ENCODE measurements around the gene CAMTA1. TPM values are rescaled to one million over a fixed set of nuclear protein-coding genes. Genes with fewer than 3 reads are reported as not detected.

Gene CAMTA1
- total RNA-seq, 1 experiment from 2014 or later: 69.5 TPM

DNA sequence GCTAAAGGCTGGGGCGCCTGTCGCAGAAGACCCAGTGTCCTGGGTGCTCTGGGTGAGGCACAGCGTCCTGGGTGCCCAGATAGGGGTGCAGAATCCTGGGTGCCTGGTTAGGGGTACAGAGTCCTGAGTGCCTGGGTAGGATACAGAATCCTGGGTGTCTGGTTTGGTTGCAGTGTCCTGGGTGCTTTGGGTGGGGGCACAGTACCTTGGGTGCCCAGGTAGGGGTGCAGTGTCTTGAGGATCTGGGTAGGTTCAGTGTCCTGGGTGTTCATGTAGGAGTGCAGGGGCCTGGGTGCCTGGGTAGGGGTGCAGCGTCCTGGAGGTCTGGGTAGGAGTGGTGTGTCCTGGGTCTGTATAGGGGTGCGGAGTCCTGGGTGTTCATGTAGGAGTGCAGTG lies 178.7 kb downstream of the CAMTA1 start:
- peak overlapping the region; percentile 64 for H3K4me2 ChIP-seq (ENCODE audit: low read length)
- RAD21 ChIA-PET (ENCODE audit: low non-redundant PET in 1 of 2, low total read pairs in 2 of 2, uncharacterized antibody in 2 of 2, unreplicated experiment in 2 of 2): no interaction called here
- POLR2A ChIA-PET: no interaction called here
- no peaks in the 10 kb centered on the region for H3K9me3 ChIP-seq (ENCODE audit: control insufficient read depth in 1 of 2, insufficient read depth in 1 of 2, low read depth in 1 of 2, low read length in 2 of 2)
- no peaks in the 10 kb centered on the region for H4K20me1 ChIP-seq (ENCODE audit: insufficient read depth)
- H3K4me1 ChIP-seq (ENCODE audit: control insufficient read depth in 1 of 2, insufficient read depth in 2 of 2, low read length in 2 of 2): peaks cover 29 to 46% of the 10 kb centered on the region in 2 experiments
- no peak overlapping the region for H3K9ac ChIP-seq (ENCODE audit: low read length)
- H3K4me3 ChIP-seq (replicated peaks in 1 of 2; ENCODE audit: low read depth in 1 of 2, low read length in 2 of 2): 0 out of 4 replicates have a peak overlapping the region, but pooled peaks of 1 of the 2 experiments have one; percentile 25
- H2AFZ ChIP-seq (ENCODE audit: low read depth, low read length, poor library complexity, severe bottlenecking): no peak overlapping the region
- DNase-seq (ENCODE audit: low read depth, low spot score): no peak
- ATAC-seq: no peak
- BruUV-seq (replicated peaks): no TSS peak
- CTCF ChIA-PET: interaction anchor here (1.6 kb wide), 1 partner anchor 244 kb away, joined by 13 read pairs; no protein-coding TSS in a partner anchor
- intact Hi-C loops (cut with micrococcal nuclease): no loop called here
- H3K79me2 ChIP-seq (ENCODE audit: insufficient read depth, low read length): no peaks in the 10 kb centered on the region
- H3K9me2 ChIP-seq (ENCODE audit: insufficient read depth): no peaks in the 10 kb centered on the region
- no peaks in the 10 kb centered on the region for H3K36me3 ChIP-seq (ENCODE audit: control insufficient read depth in 1 of 2, insufficient read depth in 2 of 2, low read length in 2 of 2)
- TF ChIP-seq ZFX (IDR thresholded peaks at IDR 0.05) (no peak), EGR1 (IDR thresholded peaks at IDR 0.05; ENCODE audit: low read depth) (no peak), CBX3 (IDR thresholded peaks at IDR 0.05; ENCODE audit: low read depth) (no peak), ZNF274 (IDR thresholded peaks at IDR 0.05; ENCODE audit: low read depth, low read length) (no peak)
- TF ChIP-seq, protein P1, sequence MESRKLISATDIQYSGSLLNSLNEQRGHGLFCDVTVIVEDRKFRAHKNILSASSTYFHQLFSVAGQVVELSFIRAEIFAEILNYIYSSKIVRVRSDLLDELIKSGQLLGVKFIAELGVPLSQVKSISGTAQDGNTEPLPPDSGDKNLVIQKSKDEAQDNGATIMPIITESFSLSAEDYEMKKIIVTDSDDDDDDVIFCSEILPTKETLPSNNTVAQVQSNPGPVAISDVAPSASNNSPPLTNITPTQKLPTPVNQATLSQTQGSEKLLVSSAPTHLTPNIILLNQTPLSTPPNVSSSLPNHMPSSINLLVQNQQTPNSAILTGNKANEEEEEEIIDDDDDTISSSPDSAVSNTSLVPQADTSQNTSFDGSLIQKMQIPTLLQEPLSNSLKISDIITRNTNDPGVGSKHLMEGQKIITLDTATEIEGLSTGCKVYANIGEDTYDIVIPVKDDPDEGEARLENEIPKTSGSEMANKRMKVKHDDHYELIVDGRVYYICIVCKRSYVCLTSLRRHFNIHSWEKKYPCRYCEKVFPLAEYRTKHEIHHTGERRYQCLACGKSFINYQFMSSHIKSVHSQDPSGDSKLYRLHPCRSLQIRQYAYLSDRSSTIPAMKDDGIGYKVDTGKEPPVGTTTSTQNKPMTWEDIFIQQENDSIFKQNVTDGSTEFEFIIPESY (IDR thresholded peaks at IDR 0.05; ENCODE audit: extremely low read depth, insufficient replicate concordance, low read length): no peak
- TF ChIP-seq, protein P2, sequence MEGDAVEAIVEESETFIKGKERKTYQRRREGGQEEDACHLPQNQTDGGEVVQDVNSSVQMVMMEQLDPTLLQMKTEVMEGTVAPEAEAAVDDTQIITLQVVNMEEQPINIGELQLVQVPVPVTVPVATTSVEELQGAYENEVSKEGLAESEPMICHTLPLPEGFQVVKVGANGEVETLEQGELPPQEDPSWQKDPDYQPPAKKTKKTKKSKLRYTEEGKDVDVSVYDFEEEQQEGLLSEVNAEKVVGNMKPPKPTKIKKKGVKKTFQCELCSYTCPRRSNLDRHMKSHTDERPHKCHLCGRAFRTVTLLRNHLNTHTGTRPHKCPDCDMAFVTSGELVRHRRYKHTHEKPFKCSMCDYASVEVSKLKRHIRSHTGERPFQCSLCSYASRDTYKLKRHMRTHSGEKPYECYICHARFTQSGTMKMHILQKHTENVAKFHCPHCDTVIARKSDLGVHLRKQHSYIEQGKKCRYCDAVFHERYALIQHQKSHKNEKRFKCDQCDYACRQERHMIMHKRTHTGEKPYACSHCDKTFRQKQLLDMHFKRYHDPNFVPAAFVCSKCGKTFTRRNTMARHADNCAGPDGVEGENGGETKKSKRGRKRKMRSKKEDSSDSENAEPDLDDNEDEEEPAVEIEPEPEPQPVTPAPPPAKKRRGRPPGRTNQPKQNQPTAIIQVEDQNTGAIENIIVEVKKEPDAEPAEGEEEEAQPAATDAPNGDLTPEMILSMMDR (IDR thresholded peaks at IDR 0.05 in 2 of 3, conservative IDR thresholded peaks at IDR 0.05 in 1 of 3; ENCODE audit: borderline replicate concordance in 1 of 3, insufficient read depth in 1 of 3, low read depth in 2 of 3, low read length in 2 of 3): no peak
- TF ChIP-seq, protein P3, sequence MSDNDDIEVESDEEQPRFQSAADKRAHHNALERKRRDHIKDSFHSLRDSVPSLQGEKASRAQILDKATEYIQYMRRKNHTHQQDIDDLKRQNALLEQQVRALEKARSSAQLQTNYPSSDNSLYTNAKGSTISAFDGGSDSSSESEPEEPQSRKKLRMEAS (IDR thresholded peaks at IDR 0.05): no peak
- peak overlapping the region; percentile 39; the same call in 1 of the 2 replicates for H3K27ac ChIP-seq (ENCODE audit: low read depth, low read length)
- H3K27me3 ChIP-seq (ENCODE audit: insufficient read depth, low read length): no peaks in the 10 kb centered on the region

All from HCT116 (cell line).